Spleen (tissue), 7 donors: ENCODE data around the gene AKAP6.

Experiments used
- CTCF ChIP-seq, 11 experiments: fragments of 200-600 bp in 7 of 11; fragments of 450-650 bp in 4 of 11; sonication (generic) in 4 of 11; IDR thresholded peaks in 8 of 11; conservative IDR thresholded peaks in 3 of 11; 1 replicate in 7 of 11; 2 replicates in 4 of 11; pipeline versions ENCODE4 v1.4.0 to v1.8.0; 2016 to 2021; ENCODE audit warnings: antibody characterized with exemption in 11 of 11, inconsistent platforms in 4 of 11, mild to moderate bottlenecking in 1 of 11
- POLR2A ChIP-seq, 3 donors: fragments of 450-650 bp; IDR thresholded peaks; one replicate each; pipeline ENCODE4 v1.5.1; 2017; ENCODE audit warnings: antibody characterized with exemption in 3 of 3, mild to moderate bottlenecking in 1 of 3
- POLR2AphosphoS5 ChIP-seq, 3 donors: sonication (generic); formaldehyde crosslinking; IDR thresholded peaks; one replicate each; pipeline ENCODE4 v1.5.1; 2017; ENCODE audit warnings: antibody characterized with exemption in 3 of 3
- donor health status: DM: no; HTN: no; CAD: no; lungs with moderate emphysema.
- donor health status: DM: no; HTN: no; CAD: no.
- donor health status: DM: no; HTN: no; CAD: no.

GRCh38 chr14:32825058-32825457 lies 496.0 kb downstream of the AKAP6 start:
- TF ChIP-seq CTCF (IDR thresholded peaks at IDR 0.05 in 8 of 11, conservative IDR thresholded peaks at IDR 0.05 in 3 of 11) (no peak), POLR2A (IDR thresholded peaks at IDR 0.05) (no peak), POLR2AphosphoS5 (IDR thresholded peaks at IDR 0.05) (no peak)
